Measurements from ENCODE around the gene POLR3B. TPM values are rescaled to one million over a fixed set of nuclear protein-coding genes. Genes with fewer than 3 reads are reported as not detected.

The POLR3B gene
- total and polyA plus RNA-seq, 4 donors = 5.4 to 12.2 (median 7.0) TPM

GRCh38 chr12:106552228-106552627, 194.7 kb downstream of the POLR3B start:
- TF ChIP-seq HNF4A (conservative IDR thresholded peaks at IDR 0.05) (no peak), CTCF (IDR thresholded peaks at IDR 0.05; ENCODE audit: low read depth, low read length, missing input control) (no peak), RXRA (IDR thresholded peaks at IDR 0.05) (no peak), FOXA1 (IDR thresholded peaks at IDR 0.05) (no peak), ZBTB33 (IDR thresholded peaks at IDR 0.05) (no peak), GABPA (IDR thresholded peaks at IDR 0.05 in 1 of 2, conservative IDR thresholded peaks at IDR 0.05 in 1 of 2) (no peak), NR2F2 (IDR thresholded peaks at IDR 0.05) (no peak), RAD21 (IDR thresholded peaks at IDR 0.05) (no peak), YY1 (IDR thresholded peaks at IDR 0.05) (no peak)
- TF ChIP-seq, protein P1, sequence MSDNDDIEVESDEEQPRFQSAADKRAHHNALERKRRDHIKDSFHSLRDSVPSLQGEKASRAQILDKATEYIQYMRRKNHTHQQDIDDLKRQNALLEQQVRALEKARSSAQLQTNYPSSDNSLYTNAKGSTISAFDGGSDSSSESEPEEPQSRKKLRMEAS (IDR thresholded peaks at IDR 0.05) = no peak
- Histone ChIP-seq H3K36me3 (ENCODE audit: control insufficient read depth in 4 of 4, insufficient read depth in 3 of 4, low read depth in 1 of 4, low read length in 3 of 4) (no peaks in the 10 kb centered on the region), H3K9me3 (ENCODE audit: control insufficient read depth in 4 of 4, low read length in 3 of 4) (peaks cover 0 to 4% (median 1%) of the 10 kb centered on the region in 4 donors), H3K4me3 (ENCODE audit: low read depth in 1 of 3, low read length in 3 of 3) (no peak overlapping the region), H3K27ac (ENCODE audit: low read depth in 1 of 2, low read length in 2 of 2) (no peak overlapping the region), H3K9ac (ENCODE audit: low read depth in 1 of 2, low read length in 2 of 2) (no peak overlapping the region), H3K4me1 (ENCODE audit: control insufficient read depth in 4 of 4, insufficient read depth in 4 of 4, low read length in 3 of 4) (no peaks in the 10 kb centered on the region), H3K27me3 (ENCODE audit: control insufficient read depth in 4 of 4, insufficient read depth in 4 of 4, low read length in 3 of 4) (no peaks in the 10 kb centered on the region)
- DNase-seq (ENCODE audit: low spot score) = no peak
- WGBS = 79% methylated on average over 1 of the region's 1 CpG

Other genes with a start within 250 kb of the POLR3B start
- gene NUAK1, start 218.8 kb upstream of the POLR3B start, total RNA-seq = 1 to 10 TPM; 3.6 to 9.3 TPM
- gene NUAK1, start 218.8 kb upstream of the POLR3B start, polyA plus RNA-seq = 1 to 10 TPM; 2.5 to 4.1 TPM
- 10 to 100 TPM; 23.1 to 27.4 TPM for gene CKAP4, start 109.7 kb upstream of the POLR3B start, total RNA-seq
- gene CKAP4, start 109.7 kb upstream of the POLR3B start, polyA plus RNA-seq = 10 to 100 TPM; 13.1 to 28.0 TPM
- 10 to 100 TPM in 1 of 2 donors, 1 to 10 TPM in 1; 9.2 to 98.1 TPM for gene TCP11L2, start 55.0 kb upstream of the POLR3B start, total RNA-seq
- 1 to 10 TPM; 2.5 to 2.6 TPM for gene TCP11L2, start 55.0 kb upstream of the POLR3B start, polyA plus RNA-seq
- gene RFX4, start 225.3 kb downstream of the POLR3B start, total RNA-seq = not detected
- not detected for gene RFX4, start 225.3 kb downstream of the POLR3B start, polyA plus RNA-seq

Measured in liver (tissue), 9 donors.